Measurements from ENCODE around the gene OGFOD1. TPM values are rescaled to one million over a fixed set of nuclear protein-coding genes. Genes with fewer than 3 reads are reported as not detected.

Gene OGFOD1
- total RNA-seq, 6 experiments from 2014 or later: 12.2 to 32.0 (median 17.4) TPM

DNA sequence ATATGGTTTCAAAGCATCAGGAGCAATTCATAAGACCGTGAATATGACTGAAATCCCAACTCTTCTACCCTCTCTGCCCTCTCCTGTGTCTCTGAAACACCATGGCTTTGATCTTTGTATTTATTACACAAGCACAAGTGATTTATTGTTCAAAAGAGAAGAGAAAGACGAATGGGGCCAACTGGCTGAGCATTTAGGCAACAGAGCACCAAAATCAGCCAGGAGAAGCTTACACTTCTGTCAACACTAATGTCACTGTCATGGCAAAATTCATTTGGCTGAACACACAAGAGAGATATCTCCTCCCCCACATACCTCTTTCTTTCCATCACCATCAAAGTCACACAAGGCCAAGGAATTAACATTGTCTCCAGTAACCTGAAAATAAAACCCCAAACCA is 59.2 kb downstream of the OGFOD1 start:
- TF ChIP-seq POLR2A (IDR thresholded peaks at IDR 0.05) (no peak), CTCF (IDR thresholded peaks at IDR 0.05) (no peak)
- Histone ChIP-seq H3K4me1 (peaks cover 0 to 5% (median 0%) of the 10 kb centered on the region in 4 donors), H3K9me3 (no peaks in the 10 kb centered on the region), H3K27ac (no peak overlapping the region), H3K36me3 (peaks cover 0 to 32% (median 6%) of the 10 kb centered on the region in 4 donors), H3K4me3 (no peak overlapping the region), H3K27me3 (no peaks in the 10 kb centered on the region)
- WGBS (ENCODE audit: insufficient coverage, low coverage, low lambda C conversion rate, missing lambda C conversion rate): 65% methylated on average over 2 of the region's 2 CpGs
- DNase-seq (no peak), ATAC-seq (no peak)
- intact Hi-C loops (cut with DNase I): no loop called here

- H3K36me3 ChIP-seq: peaks cover 0 to 26% (median 6%) of the 10 kb centered on the region in 4 donors
- no peak overlapping the region for H3K27ac ChIP-seq
- H3K4me3 ChIP-seq: no peak overlapping the region
- 100% methylated on average over 1 of the region's 1 CpG for WGBS (ENCODE audit: insufficient coverage, low coverage, low lambda C conversion rate, missing lambda C conversion rate)
- no peak for TF ChIP-seq POLR2A (IDR thresholded peaks at IDR 0.05)
- no peak for TF ChIP-seq CTCF (IDR thresholded peaks at IDR 0.05)
- intact Hi-C loops (cut with DNase I): no loop called here
- H3K9me3 ChIP-seq: no peaks in the 10 kb centered on the region
- peaks cover 0 to 5% (median 0%) of the 10 kb centered on the region in 4 donors for H3K4me1 ChIP-seq
- no peaks in the 10 kb centered on the region for H3K27me3 ChIP-seq
- ATAC-seq (no peak), DNase-seq (no peak)
Observed at GRCh38 chr16:56512025-56512424, 60.7 kb downstream of the OGFOD1 start.

- WGBS (ENCODE audit: insufficient coverage, low coverage, low lambda C conversion rate, missing lambda C conversion rate): 77% methylated on average over 2 of the region's 2 CpGs
Observed at GRCh38 chr16:56513091-56513490, 61.7 kb downstream of the OGFOD1 start.

GRCh38 chr16:56513972-56514371 is 62.6 kb downstream of the OGFOD1 start:
- ATAC-seq (peak; percentile 97 to 99 (median 98)), DNase-seq (peak in 1 of 3 donors; percentile 59)
- intact Hi-C loops (cut with DNase I): no loop called here
- Histone ChIP-seq H3K36me3 (peaks cover 0 to 18% (median 5%) of the 10 kb centered on the region in 4 donors), H3K9me3 (no peaks in the 10 kb centered on the region), H3K4me1 (peaks cover 0 to 6% (median under 1%) of the 10 kb centered on the region in 4 donors), H3K27me3 (no peaks in the 10 kb centered on the region), H3K4me3 (no peak overlapping the region), H3K27ac (no peak overlapping the region)
- TF ChIP-seq CTCF (IDR thresholded peaks at IDR 0.05) (peak; percentile 70 to 81 (median 76)), POLR2A (IDR thresholded peaks at IDR 0.05) (no peak)
- 12% methylated on average over 3 of the region's 3 CpGs for WGBS (ENCODE audit: insufficient coverage, low coverage, low lambda C conversion rate, missing lambda C conversion rate)

More at GRCh38 chr16:56513091-56513490, 61.7 kb downstream of the OGFOD1 start:
- no peaks in the 10 kb centered on the region for H3K27me3 ChIP-seq
- DNase-seq (no peak), ATAC-seq (no peak)
- no peak overlapping the region for H3K4me3 ChIP-seq
- peaks cover 0 to 22% (median 6%) of the 10 kb centered on the region in 4 donors for H3K36me3 ChIP-seq
- no peaks in the 10 kb centered on the region for H3K9me3 ChIP-seq
- H3K27ac ChIP-seq: no peak overlapping the region
- H3K4me1 ChIP-seq: peaks cover 0 to 5% (median 0%) of the 10 kb centered on the region in 4 donors
- TF ChIP-seq POLR2A (IDR thresholded peaks at IDR 0.05): no peak
- TF ChIP-seq CTCF (IDR thresholded peaks at IDR 0.05): no peak
- intact Hi-C loops (cut with DNase I): no loop called here

Measured in right lobe of liver (tissue), 6 donors.